Uterus (tissue), 4 donors: ENCODE data around the gene PLA2G5. TPM values are rescaled to one million over a fixed set of nuclear protein-coding genes. Genes with fewer than 3 reads are reported as not detected.
"Not testable (repeated sequence)": the region's sequence is repeated elsewhere in the genome, so short reads cannot be mapped to it uniquely, and the experiment has no call there.

Source experiments
- DNase-seq, 2 donors: peaks; one replicate each; pipeline ENCODE4 v3.0.0-alpha.2; 2019 to 2020
- H3K27ac ChIP-seq, 2 donors: fragments of 200-600 bp; sonication (generic); 1 replicate in 1 of 2; 2 replicates in 1 of 2; pipeline ENCODE4 v1.5.1; 2016 to 2018
- H3K27me3 ChIP-seq, 2 donors: fragments of 200-600 bp; sonication (generic); one replicate each; pipeline ENCODE4 v1.5.1; 2018 to 2019; ENCODE audit warnings: control low read depth in 1 of 2
- H3K36me3 ChIP-seq, 2 donors: fragments of 200-600 bp; sonication (generic); one replicate each; pipeline ENCODE4 v1.5.1; 2019; ENCODE audit warnings: control low read depth in 1 of 2
- H3K4me1 ChIP-seq, 2 donors: fragments of 200-600 bp; sonication (generic); one replicate each; pipeline ENCODE4 v1.5.1; 2018 to 2019; ENCODE audit warnings: control low read depth in 1 of 2
- H3K4me3 ChIP-seq, 2 donors: fragments of 200-600 bp; sonication (generic); 1 replicate in 1 of 2; 2 replicates in 1 of 2; pipeline ENCODE4 v1.5.1; 2018 to 2019; ENCODE audit warnings: mild to moderate bottlenecking in 1 of 2
- H3K9me3 ChIP-seq, 2 donors: fragments of 200-600 bp; sonication (generic); one replicate each; pipeline ENCODE4 v1.5.1; 2019; ENCODE audit warnings: control low read depth in 1 of 2
- POLR2A ChIP-seq, 2 donors: fragments of 450-650 bp; IDR thresholded peaks; one replicate each; pipeline ENCODE4 v1.6.1; 2016; ENCODE audit warnings: antibody characterized with exemption in 2 of 2, mild to moderate bottlenecking in 1 of 2, moderate library complexity in 1 of 2
- intact Hi-C: fragments of 100-400 bp; cut with DNase I; formaldehyde crosslinking; loops from one replicate; pipeline ENCODE4 v1.15.1; 2023; ENCODE audit warnings: low total_unique reads
- total RNA-seq, 4 donors: library from RNA; depleted of rRNA in 3 of 4; stranded (reverse); fragments of >200 nt in 3 of 4; gene quantifications; one replicate each; pipeline versions ENCODE4 v1.1.0 to v1.2.4, GENCODE V29; 2014 to 2023
- TF ChIP-seq, protein P1 (sequence below), 4 experiments: fragments of 200-600 bp in 2 of 4; fragments of 450-650 bp in 2 of 4; sonication (generic) in 2 of 4; IDR thresholded peaks; one replicate each; pipeline ENCODE4 v1.5.1; 2016 to 2019; ENCODE audit warnings: antibody characterized with exemption in 4 of 4, mild to moderate bottlenecking in 2 of 4, moderate library complexity in 1 of 4
- donor health status: DM: yes; HTN: yes; CAD: no.

PLA2G5 gene
- total RNA-seq, 4 donors from 2014 or later, result 3.1 TPM; not detected in 3

DNA sequence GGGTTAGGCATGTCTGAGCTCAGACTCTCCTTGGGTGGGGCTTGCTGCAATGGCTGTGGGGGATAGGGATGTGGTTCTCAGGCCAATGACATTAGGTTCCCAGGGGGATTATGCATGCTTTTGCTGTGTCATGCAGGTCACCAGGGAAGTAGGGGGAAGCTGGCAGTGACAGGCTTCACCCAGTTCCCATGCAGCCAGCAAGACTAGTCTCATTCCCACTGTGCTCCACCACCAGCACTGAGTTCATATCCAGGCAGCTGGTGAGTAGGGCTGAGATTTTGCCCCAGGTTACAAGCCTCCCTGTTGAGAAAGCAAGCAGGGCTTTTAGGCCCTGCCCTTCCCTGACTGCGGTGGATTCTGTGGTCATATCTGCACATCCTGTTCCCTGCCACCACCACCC lies 32.1 kb upstream of the PLA2G5 start:
- no peaks in the 10 kb centered on the region for H3K27me3 ChIP-seq
- H3K4me1 ChIP-seq, result no peaks in the 10 kb centered on the region
- intact Hi-C loops, result no loop called here
- H3K36me3 ChIP-seq, result no peaks in the 10 kb centered on the region
- peaks cover 0 to 3% of the 10 kb centered on the region in 2 donors for H3K9me3 ChIP-seq
- DNase-seq, result no peak
- no peak overlapping the region for H3K27ac ChIP-seq
- H3K4me3 ChIP-seq, result no peak overlapping the region
- TF ChIP-seq POLR2A (IDR thresholded peaks at IDR 0.05), result no peak

DNA sequence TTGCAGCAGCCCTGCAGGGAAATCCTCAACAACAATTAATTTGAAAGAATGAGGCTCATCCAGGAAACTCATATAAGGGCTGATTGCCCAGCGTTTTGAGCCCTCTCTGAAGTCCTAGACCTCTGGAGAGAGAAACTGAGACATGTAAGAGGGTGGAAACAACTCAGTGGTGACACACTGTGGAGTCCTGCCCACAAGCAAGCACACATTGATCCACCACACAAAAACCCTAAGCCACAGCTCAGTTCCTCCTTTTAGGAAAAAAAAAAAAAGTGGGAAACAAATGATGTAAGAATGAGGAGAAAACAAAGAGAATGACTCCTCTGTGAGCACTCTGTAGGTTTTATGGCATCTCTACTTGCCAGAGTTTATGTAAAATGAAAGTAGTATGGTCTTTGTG lies 22.9 kb upstream of the PLA2G5 start:
- DNase-seq, result no peak
- Histone ChIP-seq H3K9me3 (no peaks in the 10 kb centered on the region), H3K4me1 (no peaks in the 10 kb centered on the region), H3K36me3 (no peaks in the 10 kb centered on the region), H3K27ac (no peak overlapping the region), H3K27me3 (no peaks in the 10 kb centered on the region), H3K4me3 (no peak overlapping the region)
- TF ChIP-seq, protein P1, sequence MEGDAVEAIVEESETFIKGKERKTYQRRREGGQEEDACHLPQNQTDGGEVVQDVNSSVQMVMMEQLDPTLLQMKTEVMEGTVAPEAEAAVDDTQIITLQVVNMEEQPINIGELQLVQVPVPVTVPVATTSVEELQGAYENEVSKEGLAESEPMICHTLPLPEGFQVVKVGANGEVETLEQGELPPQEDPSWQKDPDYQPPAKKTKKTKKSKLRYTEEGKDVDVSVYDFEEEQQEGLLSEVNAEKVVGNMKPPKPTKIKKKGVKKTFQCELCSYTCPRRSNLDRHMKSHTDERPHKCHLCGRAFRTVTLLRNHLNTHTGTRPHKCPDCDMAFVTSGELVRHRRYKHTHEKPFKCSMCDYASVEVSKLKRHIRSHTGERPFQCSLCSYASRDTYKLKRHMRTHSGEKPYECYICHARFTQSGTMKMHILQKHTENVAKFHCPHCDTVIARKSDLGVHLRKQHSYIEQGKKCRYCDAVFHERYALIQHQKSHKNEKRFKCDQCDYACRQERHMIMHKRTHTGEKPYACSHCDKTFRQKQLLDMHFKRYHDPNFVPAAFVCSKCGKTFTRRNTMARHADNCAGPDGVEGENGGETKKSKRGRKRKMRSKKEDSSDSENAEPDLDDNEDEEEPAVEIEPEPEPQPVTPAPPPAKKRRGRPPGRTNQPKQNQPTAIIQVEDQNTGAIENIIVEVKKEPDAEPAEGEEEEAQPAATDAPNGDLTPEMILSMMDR (IDR thresholded peaks at IDR 0.05), result no peak
- TF ChIP-seq POLR2A (IDR thresholded peaks at IDR 0.05), result no peak
- intact Hi-C loops, result no loop called here

- Histone ChIP-seq H3K27me3 (no peaks in the 10 kb centered on the region), H3K4me1 (no peaks in the 10 kb centered on the region), H3K4me3 (no peak overlapping the region), H3K36me3 (no peaks in the 10 kb centered on the region), H3K9me3 (no peaks in the 10 kb centered on the region), H3K27ac (no peak overlapping the region)
- TF ChIP-seq POLR2A (IDR thresholded peaks at IDR 0.05), result no peak
- TF ChIP-seq, protein P1 (IDR thresholded peaks at IDR 0.05), result no peak
- no peak for DNase-seq
- intact Hi-C loops, result no loop called here
Measured at GRCh38 chr1:20048563-20048962, 21.4 kb upstream of the PLA2G5 start.

GRCh38 chr1:20049056-20049798 lies 20.8 kb upstream of the PLA2G5 start:
- H3K4me1 ChIP-seq, intact Hi-C loops, H3K4me3 ChIP-seq, H3K27me3 ChIP-seq, DNase-seq, H3K27ac ChIP-seq, H3K36me3 ChIP-seq, H3K9me3 ChIP-seq: not testable (repeated sequence)

GRCh38 chr1:20051218-20051829 lies 18.7 kb upstream of the PLA2G5 start:
- no peak for DNase-seq
- Histone ChIP-seq H3K9me3 (no peaks in the 10 kb centered on the region), H3K27me3 (no peaks in the 10 kb centered on the region), H3K27ac (no peak overlapping the region), H3K4me3 (no peak overlapping the region), H3K36me3 (no peaks in the 10 kb centered on the region), H3K4me1 (no peaks in the 10 kb centered on the region)
- no peak for TF ChIP-seq POLR2A (IDR thresholded peaks at IDR 0.05)
- TF ChIP-seq, protein P1 (IDR thresholded peaks at IDR 0.05), result no peak
- intact Hi-C loops, result no loop called here

- Histone ChIP-seq H3K36me3 (no peaks in the 10 kb centered on the region), H3K4me3 (no peak overlapping the region), H3K9me3 (no peaks in the 10 kb centered on the region), H3K27ac (no peak overlapping the region), H3K4me1 (no peaks in the 10 kb centered on the region), H3K27me3 (no peaks in the 10 kb centered on the region)
- DNase-seq, result no peak
- intact Hi-C loops, result no loop called here
- no peak for TF ChIP-seq POLR2A (IDR thresholded peaks at IDR 0.05)
- TF ChIP-seq, protein P1 (IDR thresholded peaks at IDR 0.05), result no peak
Measured at GRCh38 chr1:20052386-20052785, 17.6 kb upstream of the PLA2G5 start.
